GM13976 (cell line): Measurements from ENCODE around the gene GALNT2.

Experiments used
- DNase-seq: peaks from one replicate; pipeline ENCODE4 v3.0.0; 2012; ENCODE audit warnings: low spot score
- in situ Hi-C: fragments of 300-500 bp; cut with MboI; formaldehyde crosslinking; loops from one replicate; pipeline ENCODE4 v1.12.0; 2022; ENCODE audit warnings: low sequenced_read_pairs, mixed read lengths, inconsistent platforms; ENCODE audit not compliant: unreplicated experiment
- TF ChIP-seq, protein P1 (sequence below): IDR thresholded peaks from 2 replicates; pipeline ENCODE4 v1.5.1; 2012; ENCODE audit warnings: borderline replicate concordance, mild to moderate bottlenecking; ENCODE audit not compliant: insufficient read depth; ENCODE audit errors: extremely low read depth, missing control alignments, control extremely low read depth

The GALNT2 gene

DNA sequence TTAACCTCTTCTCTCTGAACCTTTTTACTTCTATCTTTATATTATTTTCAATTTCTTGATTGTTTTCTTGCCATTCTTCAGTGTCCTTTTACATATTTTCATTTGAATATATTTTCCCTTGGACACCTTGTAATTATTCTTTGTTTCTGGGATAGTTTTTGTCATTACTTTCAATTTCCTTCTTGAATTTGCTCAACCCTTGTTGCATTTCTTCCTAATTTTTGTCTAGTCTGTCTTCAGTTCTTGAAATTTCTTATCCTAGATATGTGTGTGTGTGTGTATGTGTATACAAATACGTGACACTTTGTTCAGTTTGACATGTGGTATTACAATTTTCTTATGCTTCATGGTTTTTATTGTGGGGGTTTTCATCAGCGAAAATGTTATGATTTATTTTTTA lies 1.9 kb upstream of the GALNT2 start:
- TF ChIP-seq, protein P1, sequence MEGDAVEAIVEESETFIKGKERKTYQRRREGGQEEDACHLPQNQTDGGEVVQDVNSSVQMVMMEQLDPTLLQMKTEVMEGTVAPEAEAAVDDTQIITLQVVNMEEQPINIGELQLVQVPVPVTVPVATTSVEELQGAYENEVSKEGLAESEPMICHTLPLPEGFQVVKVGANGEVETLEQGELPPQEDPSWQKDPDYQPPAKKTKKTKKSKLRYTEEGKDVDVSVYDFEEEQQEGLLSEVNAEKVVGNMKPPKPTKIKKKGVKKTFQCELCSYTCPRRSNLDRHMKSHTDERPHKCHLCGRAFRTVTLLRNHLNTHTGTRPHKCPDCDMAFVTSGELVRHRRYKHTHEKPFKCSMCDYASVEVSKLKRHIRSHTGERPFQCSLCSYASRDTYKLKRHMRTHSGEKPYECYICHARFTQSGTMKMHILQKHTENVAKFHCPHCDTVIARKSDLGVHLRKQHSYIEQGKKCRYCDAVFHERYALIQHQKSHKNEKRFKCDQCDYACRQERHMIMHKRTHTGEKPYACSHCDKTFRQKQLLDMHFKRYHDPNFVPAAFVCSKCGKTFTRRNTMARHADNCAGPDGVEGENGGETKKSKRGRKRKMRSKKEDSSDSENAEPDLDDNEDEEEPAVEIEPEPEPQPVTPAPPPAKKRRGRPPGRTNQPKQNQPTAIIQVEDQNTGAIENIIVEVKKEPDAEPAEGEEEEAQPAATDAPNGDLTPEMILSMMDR = no peak
- DNase-seq = no peak
- in situ Hi-C loops = no loop called here

GRCh38 chr1:230065571-230065970 lies 1.5 kb upstream of the GALNT2 start:
- TF ChIP-seq, protein P1 = no peak
- in situ Hi-C loops = no loop called here
- DNase-seq = no peak

GRCh38 chr1:230066031-230066430 lies 1.0 kb upstream of the GALNT2 start:
- TF ChIP-seq, protein P1 = no peak
- in situ Hi-C loops = no loop called here

GRCh38 chr1:230067419-230067870 lies 407 bp downstream of the GALNT2 start:
- TF ChIP-seq, protein P1 = no peak
- in situ Hi-C loops = no loop called here
- DNase-seq = peak; percentile 51

More at GRCh38 chr1:230066031-230066430, 1.0 kb upstream of the GALNT2 start:
- DNase-seq = no peak

- in situ Hi-C loops = no loop called here
- TF ChIP-seq, protein P1 = no peak
- DNase-seq = peak; percentile 57
Measured at GRCh38 chr1:230067871-230068620, 1.0 kb downstream of the GALNT2 start.

- DNase-seq = no peak
- in situ Hi-C loops = no loop called here
- TF ChIP-seq, protein P1 = no peak
Measured at GRCh38 chr1:230068621-230068873, 1.5 kb downstream of the GALNT2 start.
